H9 (cell line): Measurements from ENCODE around the gene SLC25A25. TPM values are rescaled to one million over a fixed set of nuclear protein-coding genes. Genes with fewer than 3 reads are reported as not detected.

ENCODE experiments used
- DNase-seq: peaks from one replicate; pipeline ENCODE4 v3.0.0-alpha.2; 2017
- H2AFZ ChIP-seq: one replicate; pipeline ENCODE4 v1.6.1; 2013; ENCODE audit warnings: mild to moderate bottlenecking, low read length, control low read depth, moderate library complexity
- H2AK5ac ChIP-seq: 2 replicates; pipeline ENCODE4 v1.6.1; 2013; ENCODE audit warnings: low read length, control low read depth, mixed read lengths; ENCODE audit not compliant: insufficient read length
- H2BK120ac ChIP-seq: one replicate; pipeline ENCODE4 v1.6.1; 2013; ENCODE audit warnings: low read depth, mild to moderate bottlenecking, low read length, control low read depth, inconsistent platforms; ENCODE audit not compliant: poor library complexity, severe bottlenecking
- H2BK12ac ChIP-seq: 2 replicates; pipeline ENCODE4 v1.6.1; 2013; ENCODE audit warnings: low read length, control low read depth, mixed read lengths, low read depth; ENCODE audit not compliant: insufficient read length
- H2BK15ac ChIP-seq: 2 replicates; pipeline ENCODE4 v1.6.1; 2013; ENCODE audit warnings: low read depth, low read length, control low read depth
- H2BK20ac ChIP-seq: one replicate; pipeline ENCODE4 v1.6.1; 2013; ENCODE audit warnings: low read depth, mild to moderate bottlenecking, low read length, control low read depth, inconsistent platforms; ENCODE audit not compliant: poor library complexity, severe bottlenecking
- H2BK5ac ChIP-seq: 2 replicates; pipeline ENCODE4 v1.6.1; 2013; ENCODE audit warnings: low read length, control low read depth, mixed read lengths; ENCODE audit not compliant: insufficient read length
- H3K14ac ChIP-seq: 2 replicates; pipeline ENCODE4 v1.6.1; 2013; ENCODE audit warnings: low read length, control low read depth; ENCODE audit not compliant: insufficient read depth
- H3K18ac ChIP-seq: 2 replicates; pipeline ENCODE4 v1.6.1; 2013; ENCODE audit warnings: low read depth, mild to moderate bottlenecking, mixed read lengths, low read length, control low read depth; ENCODE audit not compliant: insufficient read length
- H3K23ac ChIP-seq: 2 replicates; pipeline ENCODE4 v1.6.1; 2013; ENCODE audit warnings: low read length, control low read depth, mixed read lengths, low read depth; ENCODE audit not compliant: insufficient read length
- H3K23me2 ChIP-seq: 2 replicates; pipeline ENCODE4 v1.6.1; 2013; ENCODE audit warnings: low read depth, mild to moderate bottlenecking, mixed read lengths, low read length, control low read depth; ENCODE audit not compliant: insufficient read length, poor library complexity, severe bottlenecking
- H3K27ac ChIP-seq: 2 replicates; pipeline ENCODE4 v1.5.1; 2013; ENCODE audit warnings: low read length, control low read depth, mixed read lengths, low read depth; ENCODE audit not compliant: insufficient read length
- H3K27me3 ChIP-seq: 2 replicates; pipeline ENCODE4 v1.6.1; 2013; ENCODE audit warnings: low read length, control low read depth, inconsistent platforms; ENCODE audit not compliant: insufficient read depth
- H3K4ac ChIP-seq: 2 replicates; pipeline ENCODE4 v1.6.1; 2013; ENCODE audit warnings: low read depth, mild to moderate bottlenecking, control low read depth, inconsistent platforms, low read length, moderate library complexity
- H3K4me1 ChIP-seq: 2 replicates; pipeline ENCODE4 v1.6.1; 2013; ENCODE audit warnings: low read length, control low read depth, inconsistent platforms; ENCODE audit not compliant: insufficient read depth
- H3K4me2 ChIP-seq: 2 replicates; pipeline ENCODE4 v1.6.1; 2013; ENCODE audit warnings: low read length, control low read depth, mixed read lengths; ENCODE audit not compliant: insufficient read length, insufficient read depth
- H3K56ac ChIP-seq: 2 replicates; pipeline ENCODE4 v1.6.1; 2013; ENCODE audit warnings: low read depth, mild to moderate bottlenecking, mixed read lengths, low read length, control low read depth; ENCODE audit not compliant: insufficient read length
- H3K79me1 ChIP-seq: 2 replicates; pipeline ENCODE4 v1.6.1; 2013; ENCODE audit warnings: low read depth, mild to moderate bottlenecking, moderate library complexity, low read length, control low read depth, inconsistent platforms; ENCODE audit not compliant: insufficient read depth, poor library complexity, severe bottlenecking
- H3K79me2 ChIP-seq: 2 replicates; pipeline ENCODE4 v1.6.1; 2013; ENCODE audit warnings: low read length, control low read depth, inconsistent platforms; ENCODE audit not compliant: insufficient read depth
- H3K9ac ChIP-seq: 2 replicates; pipeline ENCODE4 v1.6.1; 2013; ENCODE audit warnings: low read length, control low read depth, mixed read lengths; ENCODE audit not compliant: insufficient read length; ENCODE audit errors: extremely low read depth
- H3K9me3 ChIP-seq: one replicate; pipeline ENCODE4 v1.6.1; 2013; ENCODE audit warnings: low read depth, low read length, inconsistent platforms; ENCODE audit not compliant: control insufficient read depth
- H3T11ph ChIP-seq: one replicate; pipeline ENCODE4 v1.6.1; 2013; ENCODE audit warnings: mild to moderate bottlenecking, low read length, control low read depth, inconsistent platforms
- H4K20me1 ChIP-seq: one replicate; pipeline ENCODE4 v1.6.1; 2013; ENCODE audit not compliant: control insufficient read depth, insufficient read length, insufficient read depth
- H4K5ac ChIP-seq: 2 replicates; pipeline ENCODE4 v1.6.1; 2013; ENCODE audit warnings: low read depth, mild to moderate bottlenecking, mixed read lengths, low read length, control low read depth; ENCODE audit not compliant: insufficient read length
- H4K8ac ChIP-seq: replicated peaks from 2 replicates; pipeline ENCODE4 v1.6.1; 2013; ENCODE audit warnings: low read length, control low read depth, mixed read lengths, low read depth; ENCODE audit not compliant: insufficient read length
- H4K91ac ChIP-seq: 2 replicates; pipeline ENCODE4 v1.6.1; 2013; ENCODE audit warnings: low read depth, mild to moderate bottlenecking, moderate library complexity, mixed read lengths, low read length, control low read depth; ENCODE audit not compliant: insufficient read length
- H3K27ac Mint-ChIP-seq, 3 experiments: 2 replicates in 2 of 3; 3 replicates in 1 of 3; pipeline ENCODE4 v1.8.0; 2020 to 2021; ENCODE audit warnings: mixed read lengths in 3 of 3, mild to moderate bottlenecking in 1 of 3, moderate library complexity in 1 of 3
- H3K27me3 Mint-ChIP-seq: 2 replicates; pipeline ENCODE4 v1.8.0; 2021; ENCODE audit warnings: low read depth, mild to moderate bottlenecking, moderate library complexity, mixed read lengths
- H3K36me3 Mint-ChIP-seq, 3 experiments: 2 replicates in 2 of 3; 3 replicates in 1 of 3; pipeline ENCODE4 v1.8.0; 2020 to 2021; ENCODE audit warnings: low read depth in 3 of 3, mixed read lengths in 3 of 3; ENCODE audit not compliant: insufficient read depth in 1 of 3
- H3K4me1 Mint-ChIP-seq, 2 experiments: 2 replicates each; pipeline ENCODE4 v1.8.0; 2020; ENCODE audit warnings: mixed read lengths in 2 of 2
- H3K4me3 Mint-ChIP-seq, 2 experiments: 2 replicates in 1 of 2; 3 replicates in 1 of 2; pipeline ENCODE4 v1.8.0; 2020 to 2021; ENCODE audit warnings: mild to moderate bottlenecking in 2 of 2, mixed read lengths in 2 of 2, moderate library complexity in 1 of 2
- H3K9me3 Mint-ChIP-seq, 2 experiments: 2 replicates in 1 of 2; 3 replicates in 1 of 2; pipeline ENCODE4 v1.8.0; 2020; ENCODE audit warnings: mild to moderate bottlenecking in 2 of 2, mixed read lengths in 2 of 2, moderate library complexity in 1 of 2
- CTCF ChIP-seq: fragments of 200-600 bp; sonication (generic); conservative IDR thresholded peaks from 3 replicates; pipeline ENCODE4 v1.8.0; 2021; ENCODE audit warnings: antibody characterized with exemption, mild to moderate bottlenecking
- WGBS: extraction: QIAGEN DNeasy Blood & Tissue Kit; methylation state at CpG from one replicate; pipeline ENCODE4 v1.1.7; 2013; ENCODE audit warnings: missing lambda C conversion rate, low lambda C conversion rate, mixed read lengths; ENCODE audit not compliant: insufficient read length; ENCODE audit errors: extremely low coverage; 5-methylcytosine and 5-hydroxymethylcytosine counted together
- total RNA-seq: library from RNA; stranded (reverse); gene quantifications from 2 replicates; pipeline ENCODE4 v1.2.1, GENCODE V29; 2021

SLC25A25 gene
- total RNA-seq, 1 experiment from 2014 or later: 16.9 TPM

- Histone ChIP-seq H2BK15ac (no peak overlapping the region), H3K27ac (no peak overlapping the region), H3K79me2 (no peaks in the 10 kb centered on the region), H3K23ac (no peak overlapping the region), H3K56ac (no peak overlapping the region), H3K79me1 (no peaks in the 10 kb centered on the region), H4K5ac (no peak overlapping the region), H2AK5ac (no peak overlapping the region), H3K18ac (no peak overlapping the region), H2AFZ (no peak overlapping the region), H3K4me1 (no peaks in the 10 kb centered on the region), H3K9ac (no peak overlapping the region), H3T11ph (no peak overlapping the region), H2BK12ac (no peak overlapping the region), H3K14ac (no peak overlapping the region), H4K8ac (no peak overlapping the region), H3K27me3 (no peaks in the 10 kb centered on the region), H3K4me2 (no peak overlapping the region), H3K9me3 (no peaks in the 10 kb centered on the region), H2BK20ac (no peak overlapping the region), H2BK5ac (no peak overlapping the region), H4K91ac (no peak overlapping the region), H3K23me2 (no peaks in the 10 kb centered on the region), H2BK120ac (no peak overlapping the region), H4K20me1 (no peaks in the 10 kb centered on the region), H3K4ac (no peak overlapping the region)
- H3K27me3 Mint-ChIP-seq: peaks cover 10% of the 10 kb centered on the region
- peaks cover 11 to 18% of the 10 kb centered on the region in 2 experiments for H3K4me1 Mint-ChIP-seq
- H3K9me3 Mint-ChIP-seq: no peaks in the 10 kb centered on the region
- H3K27ac Mint-ChIP-seq: no peak overlapping the region; a peak in 1 of 7 replicates
- no peak overlapping the region for H3K4me3 Mint-ChIP-seq
- no peaks in the 10 kb centered on the region for H3K36me3 Mint-ChIP-seq
- no CpG with 5 or more reads among the region's 5 CpGs for WGBS
- no peak for TF ChIP-seq CTCF
- no peak for DNase-seq
Measured at GRCh38 chr9:128148509-128149000, 80.5 kb downstream of the SLC25A25 start.
